Testis (tissue), 3 donors: ENCODE data around the gene EFCAB14. TPM values are rescaled to one million over a fixed set of nuclear protein-coding genes. Genes with fewer than 3 reads are reported as not detected.

ENCODE experiments used
- DNase-seq: peaks from one replicate; pipeline ENCODE4 v3.0.0-alpha.2; 2019
- H3K27ac ChIP-seq, 2 donors: fragments of 200-600 bp; sonication (generic); one replicate each; pipeline ENCODE4 v1.5.1; 2019
- H3K27me3 ChIP-seq: fragments of 200-600 bp; sonication (generic); one replicate; pipeline ENCODE4 v1.5.1; 2019
- H3K36me3 ChIP-seq: fragments of 200-600 bp; sonication (generic); one replicate; pipeline ENCODE4 v1.5.1; 2017; ENCODE audit warnings: low read depth; ENCODE audit errors: missing control alignments
- H3K4me1 ChIP-seq: fragments of 200-600 bp; sonication (generic); one replicate; pipeline ENCODE4 v1.5.1; 2019
- H3K4me3 ChIP-seq, 2 donors: fragments of 200-600 bp; sonication (generic); one replicate each; pipeline ENCODE4 v1.5.1; 2017 to 2019
- H3K9me3 ChIP-seq: fragments of 200-600 bp; sonication (generic); one replicate; pipeline ENCODE4 v1.5.1; 2017
- POLR2A ChIP-seq: fragments of 450-650 bp; IDR thresholded peaks from one replicate; pipeline ENCODE4 v1.6.1; 2017; ENCODE audit warnings: antibody characterized with exemption, mild to moderate bottlenecking, moderate library complexity
- WGBS, 2 donors: methylation state at CpG; one replicate each; pipeline ENCODE4 v1.1.5; 2018; 5-methylcytosine and 5-hydroxymethylcytosine counted together
- intact Hi-C: fragments of 100-400 bp; cut with DNase I; formaldehyde crosslinking; loops from one replicate; pipeline ENCODE4 v1.15.1; 2023; ENCODE audit warnings: low total_unique reads
- polyA plus RNA-seq: library from polyadenylated mRNA; stranded (reverse); fragments of 350-450 nt; fragmentation: Illumina TruSeq; extraction: RNeasy Lipid Tissue Mini Kit (QIAGEN cat#74804); gene quantifications from one replicate; pipeline ENCODE4 v1.2.3, GENCODE V29; 2014; ENCODE audit warnings: low read depth, low replicate concordance; ENCODE audit not compliant: insufficient read depth
- total RNA-seq, 2 donors: library from RNA; depleted of rRNA; stranded (reverse); fragments of >200 nt; gene quantifications; one replicate each; pipeline ENCODE4 v1.2.3, GENCODE V29; 2016
- TF ChIP-seq, protein P1 (sequence below), 3 experiments: fragments of 450-650 bp in 2 of 3; fragments of 200-600 bp in 1 of 3; sonication (generic) in 1 of 3; IDR thresholded peaks; one replicate each; pipeline ENCODE4 v1.5.1; 2016 to 2019; ENCODE audit warnings: antibody characterized with exemption in 3 of 3, mild to moderate bottlenecking in 2 of 3, moderate library complexity in 1 of 3

EFCAB14 gene
- total and polyA plus RNA-seq, 3 donors from 2014 or later, result 76.6 to 94.0 (median 77.8) TPM

DNA sequence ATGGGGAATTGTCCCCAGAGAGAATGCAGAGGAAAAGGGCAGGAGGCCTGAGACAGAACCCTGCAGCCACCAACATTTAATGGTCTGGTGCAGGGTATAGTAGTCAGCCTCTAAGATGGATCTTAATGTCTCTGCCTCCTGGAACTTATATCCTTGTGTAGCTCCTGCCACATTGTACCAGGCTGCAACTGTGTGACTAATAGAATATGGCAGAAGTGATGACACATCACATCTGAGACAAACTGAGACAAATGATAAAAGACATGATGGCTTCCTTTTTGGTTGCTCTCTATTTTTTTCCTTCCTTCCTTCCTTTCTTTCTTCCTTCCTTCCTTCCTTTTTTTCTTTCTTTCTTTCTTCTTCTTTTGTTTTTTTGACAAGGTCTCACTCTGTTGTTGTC, 42.8 kb upstream of the EFCAB14 start:
- Histone ChIP-seq H3K27ac (no peak overlapping the region), H3K36me3 (no peaks in the 10 kb centered on the region), H3K27me3 (no peaks in the 10 kb centered on the region), H3K9me3 (no peaks in the 10 kb centered on the region), H3K4me1 (peaks cover 15% of the 10 kb centered on the region), H3K4me3 (no peak overlapping the region)
- no peak for TF ChIP-seq POLR2A
- TF ChIP-seq, protein P1, sequence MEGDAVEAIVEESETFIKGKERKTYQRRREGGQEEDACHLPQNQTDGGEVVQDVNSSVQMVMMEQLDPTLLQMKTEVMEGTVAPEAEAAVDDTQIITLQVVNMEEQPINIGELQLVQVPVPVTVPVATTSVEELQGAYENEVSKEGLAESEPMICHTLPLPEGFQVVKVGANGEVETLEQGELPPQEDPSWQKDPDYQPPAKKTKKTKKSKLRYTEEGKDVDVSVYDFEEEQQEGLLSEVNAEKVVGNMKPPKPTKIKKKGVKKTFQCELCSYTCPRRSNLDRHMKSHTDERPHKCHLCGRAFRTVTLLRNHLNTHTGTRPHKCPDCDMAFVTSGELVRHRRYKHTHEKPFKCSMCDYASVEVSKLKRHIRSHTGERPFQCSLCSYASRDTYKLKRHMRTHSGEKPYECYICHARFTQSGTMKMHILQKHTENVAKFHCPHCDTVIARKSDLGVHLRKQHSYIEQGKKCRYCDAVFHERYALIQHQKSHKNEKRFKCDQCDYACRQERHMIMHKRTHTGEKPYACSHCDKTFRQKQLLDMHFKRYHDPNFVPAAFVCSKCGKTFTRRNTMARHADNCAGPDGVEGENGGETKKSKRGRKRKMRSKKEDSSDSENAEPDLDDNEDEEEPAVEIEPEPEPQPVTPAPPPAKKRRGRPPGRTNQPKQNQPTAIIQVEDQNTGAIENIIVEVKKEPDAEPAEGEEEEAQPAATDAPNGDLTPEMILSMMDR (IDR thresholded peaks at IDR 0.05), result no peak
- DNase-seq, result no peak
- intact Hi-C loops, result no loop called here

DNA sequence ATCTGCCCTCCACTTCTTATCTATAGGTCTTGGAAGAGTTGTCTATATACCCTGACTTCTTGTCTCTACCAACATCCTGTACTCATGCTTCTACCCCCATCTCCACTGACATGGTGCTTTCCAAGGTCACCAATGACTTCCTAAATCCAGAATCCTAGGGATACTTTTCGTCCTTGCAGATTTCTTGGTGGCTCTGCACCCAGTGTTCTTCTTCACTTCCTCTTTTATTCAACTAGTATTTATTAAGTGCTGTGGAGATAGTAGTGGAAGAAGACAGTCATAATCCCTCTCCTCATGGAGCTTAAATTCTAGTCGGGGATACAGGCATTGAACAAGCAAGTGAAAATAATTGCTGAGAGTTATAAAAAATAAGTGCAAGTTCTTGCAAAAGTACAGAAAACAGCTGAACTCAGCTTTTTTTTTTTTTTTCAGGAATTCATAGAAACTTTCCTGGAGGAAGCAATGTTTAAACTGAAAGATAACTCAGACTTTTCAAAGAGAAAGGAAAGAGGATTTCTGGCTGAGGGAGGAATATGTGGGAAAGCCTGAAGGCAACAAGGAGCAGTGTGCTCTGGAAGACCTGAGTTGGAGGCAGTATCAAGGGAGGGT, 41.7 kb upstream of the EFCAB14 start:
- Histone ChIP-seq H3K4me3 (no peak overlapping the region), H3K9me3 (no peaks in the 10 kb centered on the region), H3K27me3 (no peaks in the 10 kb centered on the region), H3K27ac (no peak overlapping the region), H3K4me1 (peaks cover 15% of the 10 kb centered on the region), H3K36me3 (no peaks in the 10 kb centered on the region)
- WGBS, 2 donors, result 59 to 60% methylated on average over 2 of the region's 2 CpGs
- TF ChIP-seq, protein P1 (IDR thresholded peaks at IDR 0.05), result no peak
- no peak for TF ChIP-seq POLR2A
- intact Hi-C loops, result no loop called here
- no peak for DNase-seq

DNA sequence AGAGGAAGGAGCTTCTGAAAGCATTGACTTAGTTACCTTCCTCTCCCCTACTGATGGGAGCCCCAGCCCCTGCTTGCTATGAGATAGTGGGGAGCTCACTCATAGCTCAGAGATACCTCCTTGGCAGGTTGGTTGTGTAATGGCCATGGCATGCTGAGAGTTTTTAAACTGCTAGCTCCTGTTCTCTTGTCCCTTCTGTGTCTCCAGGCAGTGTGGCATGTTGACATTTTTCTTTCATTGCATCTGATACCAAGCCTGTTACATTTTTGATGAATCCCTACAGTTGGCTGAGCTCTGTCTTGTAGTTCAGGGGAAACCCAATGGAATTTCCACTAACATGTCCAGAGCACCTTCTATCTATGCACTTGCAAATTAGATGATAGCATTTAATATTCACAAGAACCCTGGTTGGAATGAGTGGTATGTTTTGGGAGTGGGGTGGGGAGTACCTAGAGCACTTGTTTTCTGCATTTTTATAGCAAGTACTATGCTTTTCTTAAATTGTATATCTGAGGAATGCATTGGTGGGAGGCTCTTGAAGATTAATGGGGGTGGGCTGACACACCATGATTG, 39.1 kb upstream of the EFCAB14 start:
- no peaks in the 10 kb centered on the region for H3K36me3 ChIP-seq
- DNase-seq, result no peak
- no peaks in the 10 kb centered on the region for H3K9me3 ChIP-seq
- H3K27ac ChIP-seq, result no peak overlapping the region
- TF ChIP-seq POLR2A, result no peak
- TF ChIP-seq, protein P1 (IDR thresholded peaks at IDR 0.05), result no peak
- H3K4me3 ChIP-seq, result no peak overlapping the region
- peaks cover 15% of the 10 kb centered on the region for H3K4me1 ChIP-seq
- no peaks in the 10 kb centered on the region for H3K27me3 ChIP-seq
- intact Hi-C loops, result no loop called here

DNA sequence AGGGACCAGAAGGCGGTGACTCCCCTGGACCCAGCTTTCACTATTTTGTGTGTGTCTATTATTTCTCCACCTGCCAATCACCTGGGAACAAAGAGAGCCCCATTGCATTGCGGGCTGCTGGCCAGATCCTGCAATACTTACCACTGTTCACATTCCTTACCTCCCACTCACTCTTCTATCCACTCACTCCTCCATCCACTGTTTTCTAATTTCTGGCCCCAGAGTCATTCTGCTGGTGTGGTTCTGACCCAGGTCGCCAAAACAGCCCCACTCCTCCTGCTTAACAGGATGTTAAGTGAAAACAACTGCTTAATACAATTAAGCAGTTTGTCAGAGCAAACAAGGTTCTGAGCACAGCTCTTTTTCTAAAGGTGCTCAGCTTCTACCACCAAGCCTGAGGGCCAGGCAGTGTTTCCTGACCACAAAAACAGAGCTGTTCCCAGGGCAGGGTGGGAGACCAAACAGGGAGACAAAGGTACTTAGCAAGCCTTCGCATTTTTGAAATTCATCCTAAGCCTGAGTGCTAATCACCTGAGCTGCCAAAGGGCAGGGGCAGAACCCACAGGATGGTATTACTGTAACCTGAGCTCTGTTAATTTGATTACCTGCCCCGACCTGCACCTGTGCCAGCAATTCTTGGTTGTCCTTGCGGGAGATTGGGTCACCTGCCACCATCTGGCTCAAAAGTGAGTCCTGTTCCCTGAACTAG, 38.5 kb upstream of the EFCAB14 start:
- intact Hi-C loops, result no loop called here
- H3K27ac ChIP-seq, result peak overlapping the region in 1 of 2 donors; percentile 24
- DNase-seq, result peak; percentile 70

More for the DNA sequence above, 38.5 kb upstream of the EFCAB14 start:
- 49 to 52% methylated on average over 6 of the region's 6 CpGs for WGBS, 2 donors
- no peaks in the 10 kb centered on the region for H3K36me3 ChIP-seq
- no peak overlapping the region for H3K4me3 ChIP-seq
- no peaks in the 10 kb centered on the region for H3K27me3 ChIP-seq
- H3K9me3 ChIP-seq, result no peaks in the 10 kb centered on the region
- H3K4me1 ChIP-seq, result peaks cover 15% of the 10 kb centered on the region
- TF ChIP-seq POLR2A, result no peak
- TF ChIP-seq, protein P1 (IDR thresholded peaks at IDR 0.05), result no peak
